Measurements from ENCODE around the gene CHPF.

DNA sequence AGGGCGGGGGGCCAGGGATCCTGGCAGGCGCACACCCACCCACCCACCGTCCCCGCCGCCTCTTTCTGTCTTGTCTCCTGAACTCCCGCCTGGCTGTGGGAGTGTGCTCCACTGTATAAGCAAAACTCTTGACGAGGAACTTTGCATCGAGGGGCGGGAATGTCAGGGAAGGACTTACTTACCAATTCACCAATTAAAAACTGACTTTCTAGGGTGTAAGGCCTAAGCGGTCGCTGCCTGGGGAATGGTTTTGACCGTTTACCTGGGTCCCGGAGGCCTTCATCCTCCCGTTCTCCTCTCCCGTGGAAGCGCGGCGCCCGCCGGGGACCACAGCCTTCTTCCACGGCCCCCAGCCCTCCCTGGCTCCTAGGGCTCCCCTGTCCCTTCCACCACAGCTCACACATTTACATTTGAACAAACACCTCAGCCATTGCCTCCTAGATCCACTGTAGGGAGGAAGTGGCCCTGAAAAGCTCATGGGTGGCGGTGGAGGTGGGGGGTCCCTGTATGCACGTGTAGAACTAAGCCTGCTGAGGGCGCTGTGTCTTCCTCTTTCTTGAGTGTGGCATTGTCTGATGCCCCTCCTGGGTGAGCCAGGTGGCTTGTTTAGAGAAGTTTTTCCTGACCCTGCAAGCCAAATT is 20.5 kb downstream of the CHPF start:
- TF ChIP-seq CTCF (IDR thresholded peaks at IDR 0.05; ENCODE audit: insufficient read depth, low read depth, low read length), result no peak
- no peak for TF ChIP-seq EZH2 (IDR thresholded peaks at IDR 0.05; ENCODE audit: insufficient read depth, low read length)

Measured in astrocyte (in vitro differentiated cells and primary cell).